CD14-positive monocyte (primary cell): ENCODE results near the gene CYTL1. TPM values are rescaled to one million over a fixed set of nuclear protein-coding genes. Genes with fewer than 3 reads are reported as not detected.

Source experiments
- DNase-seq, 3 donors: peaks; one replicate each; pipeline ENCODE4 v3.0.0-alpha.2; 2011 to 2022
- H2AFZ ChIP-seq: 2 replicates; pipeline ENCODE4 v1.6.0; 2012; ENCODE audit warnings: mild to moderate bottlenecking, low read depth, low read length, inconsistent platforms; ENCODE audit not compliant: insufficient read depth, poor library complexity, severe bottlenecking
- H3K27ac ChIP-seq, 2 donors: 1 replicate in 1 of 2; 2 replicates in 1 of 2; pipeline ENCODE4 v1.5.1; 2012 to 2013; ENCODE audit warnings: low read length in 2 of 2, control low read depth in 1 of 2, inconsistent platforms in 1 of 2, low read depth in 1 of 2, mild to moderate bottlenecking in 1 of 2
- H3K27me3 ChIP-seq, 2 donors: one replicate each; pipeline versions ENCODE4 v1.6.0 to v1.6.1; 2011 to 2013; ENCODE audit warnings: low read length in 2 of 2; ENCODE audit not compliant: control insufficient read depth in 2 of 2, insufficient read depth in 2 of 2
- H3K36me3 ChIP-seq, 2 donors: replicated peaks in 1 of 2; 1 replicate in 1 of 2; 2 replicates in 1 of 2; pipeline versions ENCODE4 v1.5.1 to v1.6.1; 2012 to 2013; ENCODE audit warnings: low read length in 2 of 2, control low read depth in 1 of 2, inconsistent platforms in 1 of 2, mild to moderate bottlenecking in 1 of 2; ENCODE audit not compliant: insufficient read depth in 2 of 2, control insufficient read depth in 1 of 2
- H3K4me1 ChIP-seq, 2 donors: 1 replicate in 1 of 2; 2 replicates in 1 of 2; pipeline versions ENCODE4 v1.5.1 to v1.6.1; 2012 to 2013; ENCODE audit warnings: low read length in 2 of 2, control low read depth in 1 of 2, inconsistent platforms in 1 of 2, mild to moderate bottlenecking in 1 of 2, moderate library complexity in 1 of 2; ENCODE audit not compliant: insufficient read depth in 2 of 2, control insufficient read depth in 1 of 2
- H3K4me2 ChIP-seq: replicated peaks from 2 replicates; pipeline ENCODE3; 2012; ENCODE audit warnings: low read length, moderate library complexity, mild to moderate bottlenecking; ENCODE audit not compliant: poor library complexity, severe bottlenecking; ENCODE audit errors: extremely low read depth
- H3K4me3 ChIP-seq, 3 experiments: fragments of 200-600 bp in 1 of 3; sonication (generic) in 1 of 3; replicated peaks in 1 of 3; 1 replicate in 2 of 3; 2 replicates in 1 of 3; pipeline ENCODE4 v1.5.1; 2011 to 2013; ENCODE audit warnings: low read length in 3 of 3, mild to moderate bottlenecking in 3 of 3, control low read depth in 2 of 3, low read depth in 2 of 3, inconsistent platforms in 1 of 3, moderate library complexity in 1 of 3
- H3K79me2 ChIP-seq: 2 replicates; pipeline ENCODE4 v1.6.0; 2012; ENCODE audit warnings: mild to moderate bottlenecking, control low read depth, inconsistent platforms, low read length, moderate library complexity; ENCODE audit not compliant: insufficient read depth
- H3K9ac ChIP-seq: 2 replicates; pipeline ENCODE4 v1.6.0; 2017; ENCODE audit warnings: low read length, mild to moderate bottlenecking; ENCODE audit not compliant: insufficient read depth, poor library complexity, severe bottlenecking
- H3K9me3 ChIP-seq, 2 donors: replicated peaks in 1 of 2; 1 replicate in 1 of 2; 2 replicates in 1 of 2; pipeline versions ENCODE4 v1.5.1 to v1.6.1; 2012 to 2013; ENCODE audit warnings: low read length in 2 of 2, control low read depth in 1 of 2; ENCODE audit not compliant: control insufficient read depth in 1 of 2, insufficient read depth in 1 of 2
- H4K20me1 ChIP-seq: 2 replicates; pipeline ENCODE4 v1.6.0; 2012; ENCODE audit warnings: mild to moderate bottlenecking, low read length, control low read depth, moderate library complexity; ENCODE audit not compliant: insufficient read depth
- H3K27ac Mint-ChIP-seq, 7 donors: one replicate each; pipeline ENCODE4 v1.8.0; 2020; ENCODE audit warnings: mild to moderate bottlenecking in 7 of 7, mixed read lengths in 7 of 7, moderate library complexity in 6 of 7, inconsistent platforms in 2 of 7
- H3K27me3 Mint-ChIP-seq, 3 donors: one replicate each; pipeline ENCODE4 v1.8.0; 2021 to 2022; ENCODE audit warnings: low read depth in 3 of 3, mild to moderate bottlenecking in 3 of 3, mixed read lengths in 3 of 3, moderate library complexity in 3 of 3, inconsistent platforms in 1 of 3
- H3K36me3 Mint-ChIP-seq, 2 donors: one replicate each; pipeline ENCODE4 v1.8.0; 2020; ENCODE audit warnings: mixed read lengths in 2 of 2, inconsistent platforms in 1 of 2, mild to moderate bottlenecking in 1 of 2
- H3K4me1 Mint-ChIP-seq: one replicate; pipeline ENCODE4 v1.8.0; 2020; ENCODE audit warnings: mild to moderate bottlenecking, mixed read lengths
- H3K4me3 Mint-ChIP-seq, 2 donors: one replicate each; pipeline ENCODE4 v1.8.0; 2020; ENCODE audit warnings: mild to moderate bottlenecking in 2 of 2, mixed read lengths in 2 of 2, moderate library complexity in 1 of 2
- H3K9me3 Mint-ChIP-seq, 7 donors: one replicate each; pipeline ENCODE4 v1.8.0; 2020 to 2022; ENCODE audit warnings: mixed read lengths in 7 of 7, mild to moderate bottlenecking in 6 of 7, moderate library complexity in 6 of 7, inconsistent platforms in 2 of 7
- WGBS: methylation state at CpG from one replicate; pipeline ENCODE4 v1.1.5; 2013; ENCODE audit warnings: missing lambda C conversion rate; ENCODE audit not compliant: insufficient coverage; 5-methylcytosine and 5-hydroxymethylcytosine counted together
- intact Hi-C, 2 donors: fragments of 100-400 bp; cut with micrococcal nuclease; formaldehyde crosslinking; loops; one replicate each; pipeline versions ENCODE4 v1.15.0 to v1.15.1; 2023
- polyA plus RNA-seq, 3 donors: library from polyadenylated mRNA; depleted of rRNA in 1 of 3; unstranded in 2 of 3; stranded (reverse) in 1 of 3; fragments of 300-500 nt in 2 of 3; fragments of >200 nt in 1 of 3; fragmentation: Illumina TruSeq in 2 of 3; gene quantifications; 1 replicate in 2 of 3; 2 replicates in 1 of 3; pipeline ENCODE4 v1.2.3, GENCODE V29; 2012 to 2021
- TF ChIP-seq, protein P1 (sequence below): fragments of 200-600 bp; IDR thresholded peaks from one replicate; pipeline ENCODE4 v1.8.0; 2022; ENCODE audit warnings: antibody characterized with exemption, mild to moderate bottlenecking

Gene CYTL1
- polyA plus RNA-seq, 3 donors: 0.32 to 0.56 TPM; not detected in 1

DNA sequence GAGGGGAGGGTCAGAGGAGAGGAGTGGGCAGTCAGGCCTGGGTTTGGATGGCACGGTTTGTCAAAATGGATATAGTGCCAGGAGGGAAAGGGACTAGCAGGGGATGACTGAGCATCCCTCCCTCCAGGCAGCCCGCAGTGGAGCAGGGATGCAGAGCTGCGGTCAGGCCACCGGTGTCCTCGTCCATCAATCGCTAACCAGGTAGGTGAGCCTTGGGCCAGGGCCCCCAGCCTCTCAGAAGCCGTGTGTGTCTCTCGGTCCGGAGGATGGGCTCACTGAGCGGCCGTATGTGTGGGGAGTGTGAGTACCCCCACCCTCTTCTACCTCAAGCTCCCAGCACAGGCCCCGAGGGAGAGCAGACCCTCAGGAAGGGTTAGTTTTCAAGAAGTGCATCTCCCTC lies 538 bp upstream of the CYTL1 start:
- Histone ChIP-seq H3K27ac (no peak overlapping the region), H2AFZ (peak overlapping the region; percentile 77), H3K9me3 (no peaks in the 10 kb centered on the region), H3K4me2 (peak overlapping the region; percentile 76), H3K9ac (peak overlapping the region; percentile 59), H3K79me2 (no peaks in the 10 kb centered on the region), H3K27me3 (no peaks in the 10 kb centered on the region), H4K20me1 (no peaks in the 10 kb centered on the region), H3K36me3 (no peaks in the 10 kb centered on the region), H3K4me3 (peak overlapping the region in 1 of 3 experiments; percentile 67), H3K4me1 (peaks cover 8 to 13% of the 10 kb centered on the region in 2 donors)
- Mint-ChIP-seq H3K4me1 (peaks cover 20% of the 10 kb centered on the region), H3K27me3 (peaks cover 0 to 8% (median 7%) of the 10 kb centered on the region in 3 donors), H3K9me3 (peaks cover 0 to 3% (median 0%) of the 10 kb centered on the region in 7 donors), H3K36me3 (no peaks in the 10 kb centered on the region), H3K27ac (no peak overlapping the region), H3K4me3 (peak overlapping the region; percentile 68 to 90)
- intact Hi-C loops: no loop called here
- 83% methylated on average over 1 of the region's 12 CpGs for WGBS
- TF ChIP-seq, protein P1, sequence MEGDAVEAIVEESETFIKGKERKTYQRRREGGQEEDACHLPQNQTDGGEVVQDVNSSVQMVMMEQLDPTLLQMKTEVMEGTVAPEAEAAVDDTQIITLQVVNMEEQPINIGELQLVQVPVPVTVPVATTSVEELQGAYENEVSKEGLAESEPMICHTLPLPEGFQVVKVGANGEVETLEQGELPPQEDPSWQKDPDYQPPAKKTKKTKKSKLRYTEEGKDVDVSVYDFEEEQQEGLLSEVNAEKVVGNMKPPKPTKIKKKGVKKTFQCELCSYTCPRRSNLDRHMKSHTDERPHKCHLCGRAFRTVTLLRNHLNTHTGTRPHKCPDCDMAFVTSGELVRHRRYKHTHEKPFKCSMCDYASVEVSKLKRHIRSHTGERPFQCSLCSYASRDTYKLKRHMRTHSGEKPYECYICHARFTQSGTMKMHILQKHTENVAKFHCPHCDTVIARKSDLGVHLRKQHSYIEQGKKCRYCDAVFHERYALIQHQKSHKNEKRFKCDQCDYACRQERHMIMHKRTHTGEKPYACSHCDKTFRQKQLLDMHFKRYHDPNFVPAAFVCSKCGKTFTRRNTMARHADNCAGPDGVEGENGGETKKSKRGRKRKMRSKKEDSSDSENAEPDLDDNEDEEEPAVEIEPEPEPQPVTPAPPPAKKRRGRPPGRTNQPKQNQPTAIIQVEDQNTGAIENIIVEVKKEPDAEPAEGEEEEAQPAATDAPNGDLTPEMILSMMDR: no peak
- no peak for DNase-seq

DNA sequence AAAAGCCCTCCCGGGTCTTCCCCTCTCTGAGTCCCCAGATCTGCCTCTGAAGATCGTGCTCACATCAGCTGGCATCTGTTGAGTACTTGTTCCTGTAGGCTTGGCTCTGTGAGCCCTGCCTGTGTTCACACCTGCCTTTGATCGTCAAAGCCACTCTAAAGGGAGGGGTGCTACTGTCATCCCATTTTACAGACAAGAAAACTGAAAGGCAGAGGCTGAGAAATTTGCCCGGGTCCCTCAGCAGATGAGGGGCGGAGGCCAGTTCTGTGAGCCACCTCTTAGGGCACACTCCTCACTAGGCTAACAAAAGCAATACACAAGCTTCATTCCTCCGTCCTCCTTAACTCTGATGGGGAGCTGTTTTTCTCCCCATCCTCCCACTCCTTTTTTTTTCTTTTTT lies 655 bp downstream of the CYTL1 start:
- no peaks in the 10 kb centered on the region for H4K20me1 ChIP-seq
- intact Hi-C loops: no loop called here
- WGBS: 10% methylated on average over 4 of the region's 6 CpGs
- no peaks in the 10 kb centered on the region for H3K36me3 ChIP-seq
- DNase-seq: no peak
- H3K9me3 Mint-ChIP-seq: peaks cover 0 to 3% (median 0%) of the 10 kb centered on the region in 7 donors
- no peak overlapping the region for H3K27ac ChIP-seq
- H3K79me2 ChIP-seq: no peaks in the 10 kb centered on the region
- TF ChIP-seq, protein P1: no peak
- no peak overlapping the region for H3K27ac Mint-ChIP-seq
- peaks cover 0 to 8% (median 7%) of the 10 kb centered on the region in 3 donors for H3K27me3 Mint-ChIP-seq
- H3K4me3 Mint-ChIP-seq: peak overlapping the region in 1 of 2 donors; percentile 54
- peak overlapping the region; percentile 77 for H2AFZ ChIP-seq
- no peaks in the 10 kb centered on the region for H3K36me3 Mint-ChIP-seq
- H3K9ac ChIP-seq: peak overlapping the region; percentile 59
- H3K4me1 Mint-ChIP-seq: peaks cover 17% of the 10 kb centered on the region
- no peak overlapping the region for H3K4me2 ChIP-seq
- no peaks in the 10 kb centered on the region for H3K27me3 ChIP-seq
- no peak overlapping the region for H3K4me3 ChIP-seq
- no peaks in the 10 kb centered on the region for H3K9me3 ChIP-seq
- peaks cover 8 to 13% of the 10 kb centered on the region in 2 donors for H3K4me1 ChIP-seq
